ENCODE measurements around the gene LENEP.
A peak's percentile ranks its signal among the peaks of the same experiment; 100 is the strongest.
"Not testable (repeated sequence)": the region's sequence is repeated elsewhere in the genome, so short reads cannot be mapped to it uniquely, and the experiment has no call there.

LENEP gene

DNA sequence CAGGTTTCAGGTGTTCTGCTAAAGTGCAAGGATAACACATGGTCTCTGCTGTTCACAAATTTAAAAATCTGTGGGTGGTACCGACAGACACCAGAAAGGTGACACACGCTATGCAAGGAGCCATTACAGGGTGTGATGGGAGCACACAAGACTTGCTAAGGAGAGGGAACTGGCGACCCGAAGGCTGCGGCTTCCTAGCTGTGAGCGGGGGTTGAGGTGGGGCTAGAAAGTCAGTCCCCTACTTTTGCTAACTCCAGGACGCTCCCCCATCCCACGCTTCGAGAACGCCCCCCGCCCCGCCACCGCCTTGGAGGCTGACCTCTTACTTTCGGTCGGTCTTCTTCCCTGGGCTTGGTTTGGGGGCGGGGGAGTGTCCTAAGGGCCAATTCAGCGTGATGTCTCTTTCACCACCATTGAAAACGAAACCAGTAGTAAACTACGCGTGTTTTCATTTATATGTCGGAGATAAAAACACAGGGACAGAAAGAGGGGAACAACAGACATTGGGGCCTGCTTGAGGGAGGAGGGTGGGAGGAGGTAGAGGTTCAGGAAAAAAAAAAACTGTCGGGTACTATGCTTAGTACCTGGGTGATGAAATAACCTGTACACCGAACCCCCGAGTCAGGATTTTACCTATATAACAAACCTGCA, 17.9 kb upstream of the LENEP start:
- no peak for DNase-seq

DNA sequence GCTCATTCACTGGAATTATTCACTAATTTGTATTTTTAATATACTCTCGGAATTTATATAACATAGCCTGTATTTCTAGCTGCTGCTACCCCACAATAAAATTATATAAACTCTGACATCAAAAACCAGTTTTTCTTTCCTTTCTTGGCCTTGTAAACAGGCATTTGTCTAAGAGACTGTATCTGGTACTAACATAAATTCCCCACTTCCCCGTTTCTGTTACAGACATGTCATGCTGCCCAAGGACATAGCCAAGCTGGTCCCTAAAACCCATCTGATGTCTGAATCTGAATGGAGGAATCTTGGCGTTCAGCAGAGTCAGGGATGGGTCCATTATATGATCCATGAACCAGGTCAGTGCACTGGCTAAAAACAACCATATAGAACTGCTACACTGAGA, 15.6 kb upstream of the LENEP start:
- DNase-seq: not testable (repeated sequence)

DNA sequence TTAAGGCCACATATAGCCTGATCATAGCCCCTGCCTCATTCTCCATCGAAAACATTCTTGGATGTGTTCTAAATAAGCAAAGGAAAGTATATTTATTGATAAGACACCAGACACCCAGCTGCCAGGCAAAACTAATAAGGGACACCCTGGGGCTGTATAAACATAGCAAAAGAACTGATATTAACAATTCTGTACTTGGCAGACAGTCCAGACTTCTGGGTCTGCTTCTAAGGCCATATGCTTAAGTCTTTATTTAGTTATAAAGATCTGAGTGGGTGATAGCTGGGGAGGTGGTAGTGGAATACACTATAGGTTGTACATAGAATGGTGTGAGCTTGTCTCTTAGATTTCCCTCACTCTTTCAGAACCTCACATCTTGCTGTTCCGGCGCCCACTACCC, 15.0 kb upstream of the LENEP start:
- DNase-seq: no peak

DNA sequence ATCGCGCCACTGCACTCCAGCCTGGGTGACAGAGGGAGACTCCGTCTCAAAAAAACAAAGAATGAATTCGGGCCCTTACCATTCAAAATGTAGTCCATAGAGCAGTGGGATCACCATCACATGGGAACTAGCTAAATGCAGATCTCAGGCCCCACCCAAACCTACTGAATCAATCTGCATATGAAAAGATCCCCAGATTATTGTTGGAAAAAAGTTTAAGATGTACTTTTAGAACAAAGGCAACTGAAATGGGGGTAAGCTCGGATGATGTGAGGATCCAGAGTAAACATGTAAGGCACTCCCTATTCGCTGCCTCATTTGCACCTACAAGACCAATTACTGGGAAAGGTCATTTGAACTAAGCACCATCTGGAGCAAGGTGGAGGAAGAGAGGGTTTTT, 11.0 kb upstream of the LENEP start:
- no peak for DNase-seq

DNA sequence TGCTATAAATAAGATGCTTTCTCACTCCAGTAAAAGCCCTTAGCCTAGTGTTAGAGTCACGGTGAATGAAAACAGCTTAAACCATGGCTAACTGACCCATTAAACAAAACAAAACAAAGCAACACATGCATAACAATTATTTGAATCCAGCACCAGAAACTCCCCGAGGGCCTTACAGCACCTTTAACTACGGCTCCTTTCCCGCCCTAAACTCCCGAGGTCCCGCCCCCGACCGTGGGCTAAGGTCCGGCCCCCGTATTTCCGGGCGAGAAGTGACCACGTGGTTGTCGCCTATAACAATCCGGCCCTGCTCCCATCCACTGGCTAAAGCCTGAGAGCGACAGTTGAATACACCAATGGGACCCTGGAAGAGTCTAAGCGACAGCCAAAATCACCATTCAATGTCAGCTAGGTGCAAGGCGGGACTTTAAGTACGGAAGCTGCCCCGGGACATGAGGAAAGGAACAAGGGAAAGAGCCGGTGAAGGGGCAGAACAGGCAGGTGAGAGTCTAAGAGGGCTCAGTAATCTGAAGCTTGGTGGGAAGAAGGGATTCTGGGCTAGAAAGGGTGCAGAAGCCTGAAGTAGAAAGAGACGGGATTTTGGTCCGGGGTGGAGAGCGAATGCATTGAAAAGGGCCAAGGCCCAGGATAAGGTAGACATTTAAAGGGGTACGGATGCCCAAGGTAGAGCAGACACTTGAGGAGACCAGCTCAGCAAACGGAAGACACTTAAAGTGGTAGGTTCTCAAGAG, 10.3 kb upstream of the LENEP start, which contains the start of gene FLAD1:
Gene FLAD1, plus strand, starts transcription at position 448 of the 752 bp plus-strand sequence. CDS start 351 bp downstream, outside the sequence.
- peak; percentile 98 for DNase-seq

DNA sequence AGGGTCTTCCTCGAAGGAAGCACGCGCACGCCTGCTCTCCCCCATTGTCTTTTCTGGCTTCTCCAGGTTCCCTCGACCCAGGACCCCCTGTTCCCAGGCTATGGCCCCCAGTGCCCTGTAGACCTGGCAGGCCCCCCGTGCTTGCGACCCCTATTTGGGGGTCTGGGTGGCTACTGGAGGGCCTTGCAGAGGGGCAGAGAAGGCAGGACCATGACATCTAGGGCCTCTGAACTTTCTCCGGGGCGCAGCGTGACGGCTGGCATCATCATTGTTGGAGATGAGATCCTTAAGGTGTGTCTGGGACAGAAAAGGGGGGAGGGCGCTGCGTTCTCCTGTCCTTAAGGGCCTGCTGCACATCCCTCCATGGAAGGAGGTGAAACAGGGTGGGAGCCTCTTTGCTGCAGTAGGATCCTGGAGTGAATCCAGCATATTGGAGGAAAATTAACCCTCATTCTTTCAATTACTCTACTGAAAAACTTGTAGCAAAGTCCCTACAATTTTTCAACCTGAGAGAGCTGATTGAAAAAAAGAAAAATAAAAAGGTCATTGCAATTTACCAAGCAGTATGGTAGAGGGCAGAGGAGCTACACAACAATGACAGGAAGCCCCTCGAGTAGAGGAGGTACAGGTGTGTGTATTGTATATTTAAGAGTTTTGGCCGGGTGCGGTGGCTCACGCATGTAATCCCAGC, 9.5 kb upstream of the LENEP start:
- DNase-seq: no peak

DNA sequence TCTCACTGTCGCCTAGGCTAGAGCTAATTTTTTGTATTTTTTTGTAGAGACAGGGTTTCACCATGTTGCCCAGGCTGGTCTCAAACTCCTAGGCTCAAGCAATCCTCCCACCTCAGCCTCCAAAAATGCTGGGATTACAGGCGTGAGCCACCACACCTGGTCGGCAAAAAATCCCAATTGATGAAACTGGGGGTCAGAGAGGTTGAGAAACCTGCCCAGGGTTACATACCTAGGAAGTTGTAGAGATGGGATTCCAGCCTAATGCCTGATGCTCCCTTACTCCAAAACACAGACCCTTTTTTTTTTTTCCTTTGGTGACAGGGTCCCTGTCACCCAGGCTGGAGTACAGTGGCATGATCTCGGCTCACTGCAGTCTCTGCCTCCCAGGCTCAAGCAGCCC, 6.7 kb upstream of the LENEP start:
- DNase-seq: not testable (repeated sequence)

DNA sequence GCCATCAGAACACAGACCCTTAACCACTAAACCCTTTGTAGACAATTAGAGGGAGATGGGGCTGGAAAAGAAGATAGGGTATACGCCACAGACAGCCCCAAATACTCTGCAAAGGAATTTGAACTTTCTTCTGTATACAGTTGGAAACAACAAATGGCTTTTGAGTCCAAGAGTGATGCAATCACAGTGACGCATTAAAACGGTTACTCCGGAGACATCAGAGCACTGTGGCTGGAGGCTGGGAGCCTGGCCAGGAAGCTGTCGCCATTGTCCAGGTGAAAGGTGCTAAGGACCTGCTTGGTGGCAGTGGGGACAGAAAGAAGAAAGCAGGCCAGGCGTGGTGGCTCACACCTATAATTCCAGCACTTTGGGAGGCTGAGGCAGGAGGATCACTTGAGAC, 6.1 kb upstream of the LENEP start:
- DNase-seq: no peak

DNA sequence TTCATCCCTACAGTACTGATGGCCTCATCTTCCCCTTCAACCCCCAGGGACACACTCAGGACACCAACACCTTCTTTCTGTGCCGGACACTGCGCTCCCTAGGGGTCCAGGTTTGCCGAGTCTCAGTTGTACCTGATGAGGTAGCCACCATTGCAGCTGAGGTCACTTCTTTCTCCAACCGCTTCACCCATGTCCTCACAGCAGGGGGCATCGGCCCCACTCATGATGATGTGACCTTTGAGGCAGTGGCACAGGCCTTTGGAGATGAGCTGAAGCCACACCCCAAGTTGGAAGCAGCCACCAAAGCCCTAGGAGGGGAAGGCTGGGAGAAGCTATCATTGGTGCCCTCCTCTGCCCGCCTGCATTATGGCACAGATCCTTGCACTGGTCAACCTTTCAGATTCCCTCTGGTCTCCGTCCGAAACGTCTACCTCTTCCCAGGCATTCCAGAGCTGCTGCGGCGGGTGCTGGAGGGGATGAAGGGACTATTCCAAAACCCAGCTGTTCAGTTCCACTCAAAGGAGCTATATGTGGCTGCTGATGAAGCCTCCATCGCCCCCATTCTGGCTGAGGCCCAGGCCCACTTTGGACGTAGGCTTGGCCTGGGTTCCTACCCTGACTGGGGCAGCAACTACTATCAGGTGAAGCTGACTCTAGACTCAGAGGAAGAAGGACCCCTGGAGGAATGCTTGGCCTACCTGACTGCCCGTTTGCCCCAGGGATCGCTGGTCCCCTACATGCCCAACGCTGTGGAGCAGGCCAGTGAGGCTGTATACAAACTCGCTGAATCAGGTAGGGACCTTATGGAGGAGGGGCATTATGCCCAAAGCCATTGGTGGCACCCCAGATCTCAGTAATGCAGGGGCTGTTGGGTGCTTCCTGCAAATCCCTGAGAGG, 5.1 kb upstream of the LENEP start:
- no peak for DNase-seq

DNA sequence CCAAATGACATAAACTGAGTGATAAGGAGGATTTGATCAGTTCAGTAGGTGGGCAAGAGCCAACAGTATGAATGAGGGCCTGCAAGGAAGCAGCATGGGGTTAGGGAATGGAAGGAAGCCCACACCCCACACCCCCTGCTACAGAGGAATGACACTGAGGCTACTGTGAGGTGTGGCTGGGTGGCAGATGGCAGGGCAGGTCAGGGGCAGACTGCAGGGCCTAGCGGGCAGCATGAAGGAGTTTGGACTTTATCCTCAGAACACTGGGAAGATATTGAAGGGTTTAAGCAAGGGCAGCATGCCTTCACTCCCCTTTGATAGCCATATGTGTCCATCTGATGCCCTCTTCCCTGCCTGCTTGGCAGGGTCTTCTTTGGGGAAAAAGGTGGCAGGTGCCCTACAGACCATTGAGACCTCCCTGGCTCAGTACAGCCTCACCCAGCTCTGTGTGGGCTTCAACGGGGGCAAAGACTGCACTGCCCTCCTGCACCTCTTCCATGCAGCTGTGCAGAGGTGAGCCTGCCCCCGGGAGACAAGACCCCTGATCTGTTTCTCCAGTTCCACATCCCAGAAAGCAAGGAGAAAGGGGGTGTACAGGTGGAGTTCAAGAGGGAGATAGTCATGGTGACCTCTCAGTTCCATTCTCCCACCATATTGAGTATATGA, 4.1 kb upstream of the LENEP start:
- no peak for DNase-seq

DNA sequence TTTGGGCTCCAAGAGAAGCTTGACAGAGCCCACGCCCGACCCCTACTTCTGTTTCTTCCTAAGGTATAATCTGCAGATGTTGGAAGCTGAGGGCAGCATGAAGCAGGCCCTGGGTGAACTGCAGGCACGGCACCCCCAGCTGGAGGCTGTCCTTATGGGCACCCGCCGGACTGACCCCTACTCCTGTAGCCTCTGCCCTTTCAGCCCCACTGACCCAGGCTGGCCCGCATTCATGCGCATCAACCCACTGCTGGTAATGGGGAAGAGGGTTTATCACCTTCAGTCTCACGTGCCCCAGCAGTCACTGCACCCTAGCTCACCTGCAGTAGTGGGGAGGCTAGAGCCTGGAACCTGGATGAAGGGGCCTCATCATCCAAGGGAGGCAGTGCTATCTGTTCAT, 3.1 kb upstream of the LENEP start:
- DNase-seq: no peak

DNA sequence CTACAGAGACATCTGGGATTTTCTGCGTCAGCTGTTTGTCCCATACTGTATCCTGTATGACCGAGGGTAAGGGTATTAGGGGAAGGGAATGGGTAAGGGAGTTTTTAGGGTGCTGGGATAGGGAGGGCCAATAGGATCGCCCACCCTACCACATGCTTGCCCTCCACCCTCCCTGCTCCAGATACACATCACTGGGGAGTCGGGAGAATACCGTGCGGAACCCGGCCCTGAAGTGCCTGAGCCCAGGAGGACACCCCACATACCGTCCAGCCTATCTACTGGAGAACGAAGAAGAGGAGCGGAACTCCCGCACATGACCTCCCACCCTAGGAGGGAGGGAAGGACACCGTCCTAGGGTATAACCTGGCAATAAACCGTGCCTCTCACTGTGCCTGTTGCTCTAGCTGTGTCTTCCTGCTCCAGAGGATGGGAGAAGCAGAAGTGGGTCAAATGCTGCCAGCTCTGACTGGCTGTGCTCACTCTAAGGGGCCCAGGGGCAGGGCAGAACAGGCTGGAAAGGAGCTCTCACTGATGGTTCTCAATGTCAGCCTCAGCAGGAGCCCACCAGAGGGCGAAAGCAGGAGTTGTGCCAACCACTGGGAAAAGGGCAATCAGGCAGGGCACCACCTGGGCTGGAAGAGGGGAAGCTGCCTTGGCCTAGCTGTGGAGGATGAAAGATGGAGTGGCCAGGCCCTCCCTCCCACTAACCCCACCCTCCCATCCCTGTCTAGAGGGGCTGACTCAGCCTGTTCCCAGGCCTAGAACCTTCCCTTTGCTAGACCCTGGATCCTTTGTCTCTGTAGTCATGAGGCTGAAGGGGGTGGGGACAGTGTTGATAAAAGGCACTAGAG, 440 bp upstream of the LENEP start:
- peak; percentile 47 for DNase-seq

DNA sequence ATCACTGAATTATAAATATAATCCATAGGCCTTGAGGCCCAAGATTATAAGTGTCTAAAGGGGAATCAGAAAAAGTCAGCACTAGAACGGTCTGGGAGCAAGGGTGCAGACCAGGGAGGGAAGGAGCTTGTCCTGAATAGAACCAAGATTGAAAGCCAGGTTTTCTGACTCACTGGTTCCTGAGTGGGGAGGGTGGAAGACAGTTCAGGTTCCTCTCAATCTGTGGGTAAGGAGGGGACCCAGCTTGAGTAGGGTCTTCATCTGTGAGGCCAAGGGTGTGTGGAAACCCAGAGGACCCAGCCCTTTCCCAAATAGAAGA, 842 bp downstream of the LENEP start:
- no peak for DNase-seq

DNA sequence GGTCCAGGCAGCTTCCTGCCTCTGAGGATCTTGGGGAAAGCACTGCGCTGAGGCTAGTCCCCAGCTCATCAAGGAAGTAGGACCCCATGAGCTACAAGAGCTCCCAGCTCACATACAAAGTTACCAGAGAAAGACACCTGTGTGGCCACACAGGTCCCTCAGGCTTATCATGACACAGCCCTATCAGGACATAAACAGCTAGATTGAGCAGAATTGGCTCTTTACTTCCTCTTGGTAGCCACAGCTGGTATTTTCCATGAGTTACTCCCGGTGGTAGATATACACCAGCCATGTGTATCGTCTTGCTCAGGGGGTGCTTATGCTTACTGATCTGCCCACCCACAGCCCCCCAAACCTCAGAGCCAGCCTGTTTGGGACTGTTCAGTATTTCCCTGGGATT, 1.2 kb downstream of the LENEP start:
- DNase-seq: no peak

DNA sequence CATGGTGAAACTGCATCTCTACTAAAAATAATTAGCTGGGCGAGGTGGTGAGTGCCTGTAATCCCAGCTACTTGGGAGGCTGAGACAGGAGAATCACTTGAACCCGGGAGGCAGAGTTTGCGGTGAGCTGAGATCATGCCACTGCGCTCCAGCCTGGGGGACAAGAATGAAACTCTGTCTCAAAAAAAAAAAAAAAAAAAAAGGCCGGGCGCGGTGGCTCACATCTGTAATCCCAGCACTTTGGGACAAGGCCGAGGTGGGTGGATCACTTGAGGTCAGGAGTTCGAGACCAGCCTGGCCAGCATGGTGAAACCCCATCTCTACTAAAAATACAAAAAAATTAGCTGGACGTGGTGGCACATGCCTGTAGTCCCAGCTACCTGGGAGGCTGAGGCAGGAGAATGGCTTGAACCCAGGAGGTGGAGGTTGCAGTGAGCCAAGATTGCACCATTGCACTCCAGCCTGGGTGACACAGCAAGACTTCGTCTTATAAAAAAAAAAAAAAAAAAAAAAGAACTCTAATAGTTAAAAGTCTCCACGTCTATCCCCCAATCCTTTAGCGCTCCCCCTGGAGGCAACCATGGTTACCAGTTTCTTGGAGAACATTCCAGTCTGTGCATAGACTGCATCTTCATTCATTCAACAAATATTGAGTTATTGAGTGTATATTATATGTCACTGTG, 2.1 kb downstream of the LENEP start:
- DNase-seq: not testable (repeated sequence)

DNA sequence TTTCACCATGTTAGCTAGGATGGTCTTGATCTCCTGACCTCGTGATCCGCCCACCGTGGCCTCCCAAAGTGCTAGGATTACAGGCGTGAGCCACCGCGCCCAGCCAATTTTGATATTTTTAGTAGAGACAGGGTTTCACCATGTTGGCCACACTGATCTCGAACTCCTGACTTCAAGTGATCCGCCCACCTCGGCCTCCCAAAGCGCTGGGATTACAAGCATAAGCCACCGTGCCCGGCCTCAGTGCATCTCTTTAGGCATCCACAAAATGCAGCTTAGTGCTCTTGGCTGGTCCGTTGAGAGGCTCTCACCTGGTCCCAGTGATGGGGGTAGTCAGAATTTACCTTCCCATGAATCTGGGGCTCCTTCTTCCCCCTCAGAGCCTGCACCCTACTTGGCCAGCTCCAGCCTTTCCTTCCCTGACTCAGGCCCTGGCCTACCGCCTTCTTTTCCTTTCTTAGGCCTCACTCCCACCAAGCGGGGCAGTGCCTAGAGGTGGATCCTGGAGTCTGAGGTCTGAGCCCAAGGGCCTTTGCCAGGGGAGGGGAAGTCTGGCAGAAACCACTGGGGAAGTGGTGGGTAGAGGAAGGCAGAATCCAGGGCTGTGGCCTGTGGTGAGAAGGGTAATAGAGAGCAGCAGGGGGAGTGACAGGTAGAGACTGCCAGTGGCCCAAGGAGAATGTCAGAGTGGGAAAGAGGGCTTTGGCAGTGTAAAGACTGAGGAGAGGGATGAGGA, 3.7 kb downstream of the LENEP start:
- peak; percentile 86 for DNase-seq

DNA sequence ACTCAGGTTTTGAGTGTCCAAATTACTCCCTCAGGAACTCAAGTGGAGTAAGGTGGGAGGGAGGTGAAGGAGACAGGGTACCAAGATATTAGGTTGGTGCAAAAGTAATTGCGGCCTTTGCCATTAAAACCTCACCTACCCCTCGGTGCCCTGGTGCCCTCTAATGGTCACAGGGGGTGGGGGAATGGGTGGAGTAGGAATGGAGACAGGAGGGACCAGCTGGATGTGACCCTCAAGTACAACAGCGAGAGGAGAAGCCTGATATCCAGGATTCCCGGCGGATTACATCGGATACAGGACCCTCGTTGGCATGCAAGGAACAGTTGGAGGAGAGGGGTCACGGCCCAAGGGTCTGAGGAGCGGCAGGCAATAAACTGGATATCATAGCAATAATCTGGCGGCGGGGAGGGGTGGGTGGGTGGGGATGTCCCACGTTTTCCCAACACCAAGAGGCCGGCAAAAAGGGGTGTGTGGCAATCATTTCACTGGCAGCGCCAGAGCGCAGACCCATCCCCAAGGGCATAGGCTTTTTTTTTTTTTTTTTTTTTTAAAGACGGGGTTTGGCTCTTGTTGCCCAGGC, 4.9 kb downstream of the LENEP start:
- DNase-seq: no peak

DNA sequence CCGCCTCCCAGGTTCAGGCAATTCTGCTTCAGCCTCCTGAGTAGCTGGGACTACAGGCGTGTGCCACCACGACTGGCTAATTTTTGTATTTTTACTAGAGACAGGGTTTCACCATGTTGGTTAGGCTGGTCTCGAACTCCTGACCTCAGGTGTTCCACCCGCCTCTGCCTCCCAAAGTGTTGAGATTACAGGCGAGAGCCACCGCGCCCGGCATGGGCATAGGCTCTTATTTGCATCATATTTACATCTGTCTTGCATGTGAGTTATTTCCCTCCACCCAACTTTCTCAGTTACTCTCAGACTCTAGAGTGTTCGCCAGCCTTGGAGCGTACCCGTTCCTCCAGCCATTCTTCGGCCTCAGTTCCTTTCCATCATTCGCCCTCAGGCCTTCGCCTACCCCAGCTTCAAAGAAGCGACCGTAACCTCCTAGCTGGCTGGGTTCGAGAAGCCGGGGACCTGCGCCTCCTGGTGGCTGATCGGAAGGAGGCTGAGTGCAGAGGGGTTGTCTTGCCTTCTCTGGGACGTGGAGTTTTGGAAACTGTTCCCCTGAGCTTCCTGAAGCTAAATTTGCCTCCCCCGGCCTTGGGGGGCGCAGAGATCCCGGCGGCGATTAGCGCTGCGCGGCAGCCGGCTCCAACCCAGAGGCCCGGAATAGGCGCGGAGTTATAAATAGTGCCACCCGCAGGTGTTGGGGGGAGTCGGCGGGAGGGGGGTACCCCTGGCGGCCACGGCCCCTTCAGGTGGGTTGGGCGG, 5.6 kb downstream of the LENEP start:
- DNase-seq: peak; percentile 77

Data from GDM1 (cell line).